NAMALWA (cell line): Measurements from ENCODE around the gene DARS1.

Source experiments
- DNase-seq: peaks from one replicate; pipeline ENCODE4 v3.0.0-alpha.2; 2015; ENCODE audit warnings: low spot score

Gene DARS1

DNA sequence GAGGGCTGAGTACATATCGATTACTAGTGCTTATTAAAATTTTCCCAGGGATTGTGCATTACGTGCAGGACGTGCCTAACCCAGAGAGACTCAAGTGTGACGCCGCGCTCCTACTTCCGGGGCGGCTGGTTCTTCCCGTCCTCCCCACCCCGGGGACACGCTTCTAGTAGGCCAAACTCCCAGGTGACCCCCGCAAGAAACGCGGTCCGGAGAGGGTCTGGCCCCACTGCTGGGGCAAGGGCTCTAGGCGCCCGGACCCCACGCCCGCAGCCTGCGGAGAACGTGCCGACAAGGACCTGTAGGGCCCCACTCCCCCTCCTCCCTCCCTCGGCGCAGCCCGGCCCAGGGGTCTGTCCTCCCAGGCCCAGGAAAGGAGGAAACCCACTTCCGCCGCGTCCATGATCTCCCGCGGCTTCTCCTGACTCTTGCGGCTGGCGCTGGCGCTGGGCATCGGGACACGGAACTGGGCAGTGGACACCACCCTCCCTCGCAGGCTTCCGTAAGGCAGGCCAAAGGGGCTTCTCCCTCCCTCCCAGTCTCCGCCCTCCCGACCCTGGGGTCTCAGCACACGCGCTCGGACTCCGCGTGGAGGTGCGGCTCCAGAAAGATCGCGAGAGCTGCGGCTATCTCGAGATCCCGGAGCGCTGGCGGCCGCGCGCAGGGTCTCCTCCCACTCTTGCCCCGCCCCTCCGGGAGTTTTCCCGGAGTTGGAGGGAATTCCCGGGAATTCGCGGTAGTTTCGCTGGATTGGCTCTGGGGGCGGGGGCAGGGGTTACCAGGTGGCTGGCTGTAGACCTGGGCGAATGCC is at the start of gene DARS1:
TSS of gene DARS1 (minus strand) at position 609 of the 808 bp plus-strand sequence. CDS start at position 451, 158 bp downstream.
- peak; percentile 94 for DNase-seq

DNA sequence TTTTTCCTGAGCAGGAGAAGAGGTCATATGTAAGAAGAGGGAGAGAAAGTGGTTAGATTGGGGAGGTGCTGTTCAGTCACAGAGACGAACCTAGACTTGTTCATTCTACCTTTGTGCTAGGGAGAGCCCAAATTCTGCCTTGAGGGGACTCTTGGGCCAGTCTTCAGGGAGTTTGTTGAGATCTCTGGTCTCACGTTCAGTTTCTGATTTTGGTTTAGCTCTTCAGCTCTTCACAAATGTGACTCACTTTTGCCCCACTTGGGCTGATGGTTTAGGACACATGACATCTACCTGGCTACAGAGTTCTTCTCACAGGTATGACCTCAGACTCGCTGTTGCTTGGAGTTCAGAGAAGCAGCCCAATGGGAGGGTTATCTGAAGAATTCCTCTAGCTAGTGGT is 49.2 kb upstream of the DARS1 start:
- no peak for DNase-seq

- no peak for DNase-seq
Observed at GRCh38 chr2:136032817-136033535, 47.5 kb upstream of the DARS1 start.

GRCh38 chr2:136032192-136032591 is 46.8 kb upstream of the DARS1 start:
- no peak for DNase-seq

- DNase-seq = no peak
Observed at GRCh38 chr2:136031711-136032110, 46.3 kb upstream of the DARS1 start.

- no peak for DNase-seq
Observed at GRCh38 chr2:136030406-136030805, 45.0 kb upstream of the DARS1 start.

DNA sequence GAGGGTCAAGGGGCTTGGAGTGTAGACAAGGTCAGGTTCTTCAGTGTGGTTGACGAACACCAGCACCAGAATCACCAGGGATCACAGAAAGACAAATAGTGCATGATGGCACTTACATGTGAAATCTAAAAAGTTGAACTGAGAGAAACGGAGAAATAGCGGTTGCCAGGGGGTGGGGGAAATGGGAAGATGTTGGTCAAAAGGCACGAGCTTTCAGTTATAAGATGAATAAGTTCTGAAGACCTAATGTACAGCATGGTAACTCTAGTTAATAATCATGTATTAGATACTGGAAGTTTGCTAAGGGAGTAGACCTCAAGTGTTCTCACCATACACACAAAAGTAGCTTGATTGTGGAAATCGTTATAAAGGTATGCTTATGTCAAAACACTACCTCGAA is 43.7 kb upstream of the DARS1 start:
- no peak for DNase-seq

DNA sequence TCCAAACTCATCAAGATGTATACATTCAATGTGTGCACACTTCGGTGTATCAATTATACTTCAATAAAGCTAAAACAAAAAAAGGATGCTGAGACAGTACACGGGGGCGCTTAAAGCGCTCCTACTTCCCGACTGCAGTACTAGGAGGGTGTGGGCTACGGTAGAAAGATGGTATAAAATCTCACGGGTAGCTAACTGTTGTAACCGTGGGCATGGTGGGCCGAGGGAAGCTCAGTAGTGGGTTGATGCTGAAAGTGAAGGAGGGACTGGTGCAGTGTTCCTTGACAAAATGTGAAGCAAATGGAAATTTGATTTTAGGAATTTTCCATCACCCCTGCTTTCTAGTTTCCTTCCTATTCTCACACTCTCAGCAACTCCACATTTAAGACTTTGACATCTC is 42.6 kb upstream of the DARS1 start:
- DNase-seq = no peak

- DNase-seq = no peak
Observed at GRCh38 chr2:136027112-136027511, 41.7 kb upstream of the DARS1 start.

DNA sequence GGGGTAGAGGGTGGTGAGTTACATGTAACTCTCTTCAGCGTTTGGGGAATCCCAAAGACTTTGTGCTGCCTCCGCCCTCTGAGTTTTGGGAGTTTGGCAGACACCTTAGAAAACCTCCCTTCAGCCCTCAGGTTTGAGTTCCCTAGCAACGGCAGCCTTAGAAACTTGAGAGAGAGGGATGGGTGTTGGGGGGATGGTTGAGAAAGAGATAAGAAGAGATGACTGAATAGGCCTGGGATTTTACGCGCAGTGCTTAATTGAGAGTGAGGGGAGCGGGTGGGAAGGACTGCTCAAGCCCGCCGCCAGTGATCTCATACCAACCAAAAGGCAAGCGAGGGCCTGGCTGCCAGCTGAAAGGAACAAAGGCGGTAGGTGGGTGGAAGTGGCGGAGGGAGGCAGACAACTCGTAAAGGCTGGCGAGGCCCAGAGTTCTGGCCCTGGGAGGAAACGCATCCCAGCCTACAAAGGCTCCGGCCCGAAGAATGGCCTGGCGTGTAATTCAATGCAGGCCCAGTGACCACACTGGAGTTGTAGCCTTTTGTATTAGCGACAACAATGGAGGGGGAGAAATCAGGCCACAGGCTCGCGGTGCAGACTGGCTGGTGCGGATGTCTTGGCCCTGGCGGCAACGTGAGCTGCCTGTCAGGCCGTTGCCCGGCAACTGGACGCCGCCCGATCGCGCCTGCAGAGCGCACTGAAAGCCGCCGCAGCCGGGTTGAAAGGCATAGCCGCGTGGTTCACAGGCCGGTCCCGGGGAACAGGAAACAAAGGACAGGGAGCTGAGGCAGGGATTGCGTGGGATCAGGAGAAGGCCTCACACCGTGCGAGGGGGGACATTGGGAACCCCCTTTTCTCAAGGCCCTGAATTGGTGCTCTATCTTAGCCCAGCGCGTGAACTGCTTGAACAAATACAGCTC is 39.9 kb upstream of the DARS1 start:
- DNase-seq = no peak

GRCh38 chr2:136024616-136025015 is 39.2 kb upstream of the DARS1 start:
- no peak for DNase-seq

GRCh38 chr2:136024185-136024584 is 38.8 kb upstream of the DARS1 start:
- no peak for DNase-seq

GRCh38 chr2:136023416-136023815 is 38.0 kb upstream of the DARS1 start:
- no peak for DNase-seq

DNA sequence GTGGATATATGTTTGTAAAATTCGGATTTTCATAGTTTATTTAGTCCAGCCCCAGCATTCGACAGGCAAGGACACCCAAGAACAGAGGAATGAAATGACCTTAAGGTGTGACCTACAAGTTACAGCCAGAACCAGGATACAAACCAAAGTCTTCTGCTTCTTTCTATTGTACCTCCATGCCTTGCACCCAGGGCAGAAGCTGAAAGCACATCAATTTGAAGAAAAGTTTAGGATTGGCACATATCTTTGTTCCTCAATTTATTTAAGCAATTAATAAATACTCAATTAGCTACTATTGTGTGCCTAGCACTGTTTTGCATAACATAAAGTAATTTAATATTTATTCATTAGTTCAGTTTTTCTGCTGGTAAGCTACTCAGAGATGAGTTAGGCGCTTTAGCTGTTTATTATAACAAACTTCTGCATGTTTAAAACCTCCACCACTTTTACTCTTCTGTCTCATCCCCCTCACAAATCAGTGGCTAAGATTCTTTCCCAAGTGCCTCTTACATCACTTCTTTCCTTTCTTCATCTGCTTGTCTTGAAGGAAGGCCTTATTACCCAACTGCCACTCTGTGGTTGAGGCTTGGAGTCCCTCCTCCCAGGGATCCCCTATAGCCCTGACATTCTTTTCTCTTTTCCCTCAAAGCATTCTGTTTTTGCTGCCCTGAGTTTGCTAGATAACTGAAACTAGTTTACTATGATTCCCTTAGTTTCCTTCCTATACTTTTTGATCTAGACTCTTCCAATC is 37.1 kb upstream of the DARS1 start:
- no peak for DNase-seq

GRCh38 chr2:136021976-136022375 is 36.5 kb upstream of the DARS1 start:
- DNase-seq = no peak

DNA sequence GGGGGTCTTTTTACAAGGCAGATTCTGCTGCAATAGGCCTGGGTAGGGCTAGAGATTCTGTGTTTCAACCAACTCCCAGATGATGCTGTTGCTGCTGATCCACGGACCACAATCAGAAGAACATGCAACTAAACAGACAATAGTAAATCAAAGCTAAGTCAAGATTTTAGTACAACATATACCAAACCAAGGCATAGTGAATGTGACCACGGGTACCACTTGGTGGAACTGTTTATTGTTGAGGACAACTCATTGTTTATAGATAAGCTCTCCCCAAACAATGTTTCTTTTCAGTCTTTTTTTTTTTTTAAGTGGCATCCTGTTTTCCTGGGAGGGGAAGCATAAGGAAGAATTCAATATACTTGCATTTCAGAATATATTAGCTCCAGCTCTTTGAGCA is 36.0 kb upstream of the DARS1 start:
- no peak for DNase-seq

DNA sequence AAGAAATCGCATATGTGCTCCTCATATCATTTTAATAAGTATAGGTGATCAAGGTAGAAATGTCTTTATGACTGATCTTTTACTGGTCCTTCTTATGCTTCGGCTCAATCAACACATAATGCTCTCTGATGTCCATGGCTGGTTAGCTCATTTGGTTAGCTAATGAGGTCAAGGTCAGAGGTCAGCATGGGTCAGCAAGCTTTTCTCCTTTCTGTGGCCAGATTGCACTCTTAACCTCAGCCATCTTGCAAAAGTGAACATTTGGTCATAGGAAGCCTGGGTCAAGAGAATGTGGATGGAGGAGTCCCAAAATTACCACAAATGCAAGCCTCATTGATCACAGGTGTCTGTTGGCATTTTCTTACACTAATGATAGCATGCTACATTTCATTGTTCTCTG is 35.4 kb upstream of the DARS1 start:
- no peak for DNase-seq

DNA sequence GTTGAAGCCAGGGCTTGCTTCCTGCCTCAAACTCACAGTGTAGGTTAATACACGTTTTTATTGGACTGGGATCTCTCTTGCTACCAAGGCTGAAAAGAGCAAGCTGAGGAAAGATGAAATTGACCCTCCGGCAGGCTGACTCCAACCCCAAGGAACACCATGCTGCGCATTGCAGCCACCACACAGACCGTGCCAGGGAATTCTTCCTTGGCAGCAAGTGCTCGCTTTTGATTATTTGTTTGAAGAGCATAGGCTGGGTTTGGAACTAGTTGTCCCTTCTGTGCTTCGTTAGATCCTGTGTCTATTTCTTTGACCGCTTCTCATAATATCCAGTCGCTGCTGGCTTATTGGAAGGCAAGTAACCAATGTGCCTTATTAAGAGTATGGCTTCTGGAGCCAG is 34.4 kb upstream of the DARS1 start:
- DNase-seq = no peak

DNA sequence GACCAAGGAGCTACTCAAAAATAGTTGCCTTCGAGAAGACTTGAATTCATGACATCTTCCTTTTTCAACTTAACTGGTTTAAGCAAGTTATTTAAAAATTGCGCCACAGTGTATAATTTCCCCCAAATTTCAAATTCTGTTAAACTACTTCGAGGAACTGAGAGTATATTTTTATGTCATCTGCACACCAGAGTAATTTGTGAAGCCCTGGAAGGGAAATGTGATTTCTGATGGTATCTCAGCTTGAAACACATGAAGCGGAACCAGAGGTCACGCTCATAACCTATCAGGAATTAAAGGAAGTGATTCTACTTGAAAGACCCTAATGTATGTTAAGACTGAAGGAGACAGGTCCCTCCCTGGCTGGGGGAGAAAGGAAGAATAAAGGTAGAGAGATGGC is 33.9 kb upstream of the DARS1 start:
- peak; percentile 34 for DNase-seq

- no peak for DNase-seq
Observed at GRCh38 chr2:136017786-136018185, 32.4 kb upstream of the DARS1 start.

- DNase-seq = no peak
Observed at GRCh38 chr2:136016836-136017235, 31.4 kb upstream of the DARS1 start.

DNA sequence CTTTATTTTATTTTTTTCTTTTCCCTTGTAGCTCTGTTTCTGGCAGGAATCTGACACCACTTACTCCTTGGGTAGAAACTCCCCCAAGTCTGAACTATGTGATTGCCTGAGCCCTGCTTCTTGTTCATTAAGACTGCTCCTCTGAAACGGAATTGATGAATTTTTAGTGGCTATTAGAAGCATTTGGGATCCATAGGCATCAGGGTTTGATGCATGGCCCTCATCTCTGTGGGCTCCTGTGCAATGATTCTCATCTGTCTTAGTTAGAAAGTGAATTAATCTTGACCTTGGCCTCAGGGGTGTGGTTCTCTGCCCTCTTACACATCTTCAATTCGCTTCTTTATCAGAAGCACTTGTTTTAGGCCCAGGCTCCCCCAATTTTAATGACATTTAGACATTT is 31.0 kb upstream of the DARS1 start:
- no peak for DNase-seq
